IMR-90 (cell line): Measurements from ENCODE around the gene STXBP2. TPM values are rescaled to one million over a fixed set of nuclear protein-coding genes. Genes with fewer than 3 reads are reported as not detected.

Experiments used
- ATAC-seq: fragments of 200-7000 bp; cut with Tn5 transposase; 2 replicates; pipeline ENCODE4 v1.9.1; 2020; ENCODE audit warnings: low read depth, mild to moderate bottlenecking, moderate library complexity
- BruUV-seq: library from RNA; stranded (reverse); fragments of 400-500 nt; replicated peaks from 2 replicates; lab custom pipeline; 2021; lab: Mats Ljungman, UMichigan
- CTCF ChIA-PET: fragments of 300-600 bp; formaldehyde crosslinking; extraction: SDS; loops from one replicate; lab custom pipeline; 2021; ENCODE audit warnings: antibody characterized with exemption; lab: Yijun Ruan, JAX
- POLR2A ChIA-PET: fragments of 300-600 bp; sonication (Branson Sonifier 250); formaldehyde crosslinking; loops from one replicate; lab custom pipeline; 2022; ENCODE audit warnings: antibody characterized with exemption; ENCODE audit not compliant: unreplicated experiment; lab: Charles Lee
- DNase-seq: peaks from one replicate; pipeline ENCODE4 v3.0.0; 2013
- H2AFZ ChIP-seq: replicated peaks from 2 replicates; pipeline ENCODE3; 2013; ENCODE audit warnings: low read length, mild to moderate bottlenecking; ENCODE audit not compliant: poor library complexity
- H2AK5ac ChIP-seq: 2 replicates; pipeline ENCODE4 v1.6.1; 2013; ENCODE audit warnings: low read depth, low read length, inconsistent platforms
- H2AK9ac ChIP-seq: replicated peaks from 2 replicates; pipeline ENCODE3; 2013; ENCODE audit warnings: mild to moderate bottlenecking, low read depth, low read length, moderate library complexity; ENCODE audit not compliant: poor library complexity
- H2BK120ac ChIP-seq: 2 replicates; pipeline ENCODE4 v1.6.1; 2013; ENCODE audit warnings: low read depth, low read length, inconsistent platforms
- H2BK15ac ChIP-seq: 3 replicates; pipeline ENCODE4 v1.6.1; 2013; ENCODE audit warnings: low read depth, low read length, inconsistent platforms
- H2BK20ac ChIP-seq: 2 replicates; pipeline ENCODE4 v1.6.1; 2013; ENCODE audit warnings: low read depth, mild to moderate bottlenecking, inconsistent platforms, low read length, moderate library complexity
- H2BK5ac ChIP-seq: 2 replicates; pipeline ENCODE4 v1.6.1; 2013; ENCODE audit warnings: mild to moderate bottlenecking, low read depth, low read length, inconsistent platforms; ENCODE audit not compliant: poor library complexity, severe bottlenecking
- H3K14ac ChIP-seq: replicated peaks from 2 replicates; pipeline ENCODE4 v1.6.1; 2013; ENCODE audit warnings: low read depth, low read length, inconsistent platforms
- H3K18ac ChIP-seq: 2 replicates; pipeline ENCODE4 v1.6.1; 2013; ENCODE audit warnings: low read depth, low read length, control low read depth
- H3K23ac ChIP-seq: 2 replicates; pipeline ENCODE4 v1.6.1; 2013; ENCODE audit warnings: low read depth, low read length, inconsistent platforms
- H3K27ac ChIP-seq: 2 replicates; pipeline ENCODE4 v1.5.1; 2013; ENCODE audit warnings: mild to moderate bottlenecking, control low read depth, low read length; ENCODE audit not compliant: insufficient read depth
- H3K27me3 ChIP-seq: 2 replicates; pipeline ENCODE4 v1.6.1; 2013; ENCODE audit warnings: low read length; ENCODE audit not compliant: control insufficient read depth, insufficient read depth
- H3K36me3 ChIP-seq: 2 replicates; pipeline ENCODE4 v1.6.1; 2013; ENCODE audit warnings: low read length, mixed read lengths; ENCODE audit not compliant: control insufficient read depth, insufficient read depth
- H3K4ac ChIP-seq: 2 replicates; pipeline ENCODE4 v1.6.1; 2013; ENCODE audit warnings: low read depth, low read length, inconsistent platforms
- H3K4me1 ChIP-seq: 2 replicates; pipeline ENCODE4 v1.6.1; 2013; ENCODE audit warnings: low read length, mixed read lengths; ENCODE audit not compliant: control insufficient read depth, insufficient read depth
- H3K4me2 ChIP-seq: 2 replicates; pipeline ENCODE4 v1.6.1; 2013; ENCODE audit warnings: low read depth, mild to moderate bottlenecking, control low read depth, low read length, moderate library complexity
- H3K4me3 ChIP-seq: 2 replicates; pipeline ENCODE4 v1.5.1; 2013; ENCODE audit warnings: low read depth, mild to moderate bottlenecking, control low read depth, low read length, moderate library complexity; ENCODE audit not compliant: insufficient read depth
- H3K56ac ChIP-seq: 2 replicates; pipeline ENCODE4 v1.6.1; 2013; ENCODE audit warnings: low read length, inconsistent platforms; ENCODE audit not compliant: insufficient read depth; ENCODE audit errors: extremely low read depth
- H3K79me1 ChIP-seq, 2 experiments: 2 replicates each; pipeline ENCODE4 v1.6.1; 2013; ENCODE audit warnings: low read length in 2 of 2, inconsistent platforms in 1 of 2, low read depth in 1 of 2
- H3K9ac ChIP-seq: 2 replicates; pipeline ENCODE4 v1.6.1; 2013; ENCODE audit warnings: low read depth, low read length, control low read depth
- H3K9me1 ChIP-seq: 2 replicates; pipeline ENCODE4 v1.6.1; 2013; ENCODE audit warnings: low read length, inconsistent platforms; ENCODE audit not compliant: insufficient read depth
- H3K9me3 ChIP-seq: 2 replicates; pipeline ENCODE4 v1.6.1; 2013; ENCODE audit warnings: low read length; ENCODE audit not compliant: control insufficient read depth, insufficient read depth
- H4K20me1 ChIP-seq: 2 replicates; pipeline ENCODE4 v1.6.1; 2013; ENCODE audit warnings: low read length, inconsistent platforms; ENCODE audit not compliant: insufficient read depth
- H4K5ac ChIP-seq: 2 replicates; pipeline ENCODE4 v1.6.1; 2013; ENCODE audit warnings: mild to moderate bottlenecking, low read depth, low read length, control low read depth
- H4K8ac ChIP-seq, 2 experiments: 2 replicates each; pipeline ENCODE4 v1.6.1; 2013; ENCODE audit warnings: low read depth in 2 of 2, low read length in 2 of 2, control low read depth in 1 of 2, inconsistent platforms in 1 of 2
- H4K91ac ChIP-seq: 2 replicates; pipeline ENCODE4 v1.6.1; 2013; ENCODE audit warnings: low read depth, low read length, inconsistent platforms; ENCODE audit not compliant: insufficient read depth
- BHLHE40 ChIP-seq: fragments of 150-350 bp; IDR thresholded peaks from 2 replicates; pipeline ENCODE4 v1.6.1; 2016; ENCODE audit warnings: mild to moderate bottlenecking, low read depth, low read length
- CEBPB ChIP-seq: IDR thresholded peaks from 2 replicates; pipeline ENCODE4 v1.6.1; 2012; ENCODE audit warnings: low read depth, low read length, improper control_type of control experiment
- CHD1 ChIP-seq: IDR thresholded peaks from 2 replicates; pipeline ENCODE4 v1.6.1; 2012; ENCODE audit warnings: low read depth, low read length, improper control_type of control experiment
- CTCF ChIP-seq: conservative IDR thresholded peaks from 2 replicates; pipeline ENCODE4 v1.5.1; 2012; ENCODE audit warnings: mild to moderate bottlenecking, low read depth, low read length, improper control_type of control experiment
- ELK1 ChIP-seq: fragments of 150-350 bp; IDR thresholded peaks from 2 replicates; pipeline ENCODE4 v1.6.1; 2016; ENCODE audit warnings: low read depth, mild to moderate bottlenecking, low read length, moderate library complexity, borderline replicate concordance
- FOS ChIP-seq: fragments of 150-350 bp; IDR thresholded peaks from 2 replicates; pipeline ENCODE4 v1.6.1; 2016; ENCODE audit warnings: low read depth, low read length
- MAFK ChIP-seq: IDR thresholded peaks from 2 replicates; pipeline ENCODE4 v1.6.1; 2012; ENCODE audit warnings: low read depth, low read length, improper control_type of control experiment
- MAZ ChIP-seq: IDR thresholded peaks from 2 replicates; pipeline ENCODE4 v1.6.1; 2012; ENCODE audit warnings: low read depth, mild to moderate bottlenecking, low read length, improper control_type of control experiment, moderate library complexity, borderline replicate concordance
- MXI1 ChIP-seq: IDR thresholded peaks from 2 replicates; pipeline ENCODE4 v1.6.1; 2012; ENCODE audit warnings: low read depth, mild to moderate bottlenecking, low read length, moderate library complexity, borderline replicate concordance
- NFE2L2 ChIP-seq: fragments of 150-350 bp; IDR thresholded peaks from 2 replicates; pipeline ENCODE4 v1.6.1; 2016; ENCODE audit warnings: low read depth, mild to moderate bottlenecking, low read length
- POLR2A ChIP-seq: IDR thresholded peaks from 2 replicates; pipeline ENCODE4 v1.6.1; 2012; ENCODE audit warnings: mild to moderate bottlenecking, low read depth, low read length
- RAD21 ChIP-seq: IDR thresholded peaks from 2 replicates; pipeline ENCODE4 v1.6.1; 2012; ENCODE audit warnings: low read length, improper control_type of control experiment
- RCOR1 ChIP-seq: IDR thresholded peaks from 2 replicates; pipeline ENCODE4 v1.6.1; 2012; ENCODE audit warnings: mild to moderate bottlenecking, low read length, improper control_type of control experiment; ENCODE audit not compliant: insufficient replicate concordance
- RFX5 ChIP-seq: IDR thresholded peaks from 2 replicates; pipeline ENCODE4 v1.8.0; 2012; ENCODE audit warnings: low read depth, mild to moderate bottlenecking, low read length, moderate library complexity
- SMC3 ChIP-seq: fragments of 150-350 bp; IDR thresholded peaks from 2 replicates; pipeline ENCODE4 v1.6.1; 2016; ENCODE audit warnings: low read depth, mild to moderate bottlenecking, antibody characterized with exemption, low read length, moderate library complexity
- USF2 ChIP-seq: fragments of 150-350 bp; IDR thresholded peaks from 2 replicates; pipeline ENCODE4 v1.6.1; 2017; ENCODE audit warnings: mild to moderate bottlenecking, antibody characterized with exemption, low read length, low read depth
- WGBS, 2 experiments: methylation state at CpG; one replicate each; pipeline versions ENCODE4 v1.1.5 to v1.1.7; 2013; ENCODE audit warnings: missing lambda C conversion rate in 2 of 2; ENCODE audit not compliant: insufficient read length in 1 of 2; ENCODE audit errors: extremely low coverage in 2 of 2; 5-methylcytosine and 5-hydroxymethylcytosine counted together
- dilution Hi-C: fragments of 300-500 bp; cut with HindIII; formaldehyde crosslinking; loops from one replicate; pipeline ENCODE4 v1.14.3; 2018; ENCODE audit warnings: low sequenced_read_pairs; ENCODE audit not compliant: unreplicated experiment
- in situ Hi-C: fragments of 300-500 bp; cut with MboI; formaldehyde crosslinking; loops from 3 replicates; pipeline ENCODE4 v1.14.3; 2019; ENCODE audit warnings: low sequenced_read_pairs, inconsistent platforms, mixed read lengths
- intact Hi-C: fragments of 100-400 bp; cut with micrococcal nuclease; formaldehyde crosslinking; loops from 2 replicates; pipeline ENCODE4 v1.10.0; 2022
- polyA plus RNA-seq, 3 experiments: library from polyadenylated mRNA; depleted of rRNA; stranded (reverse); fragments of >200 nt; gene quantifications; 2 replicates each; pipeline ENCODE4 v1.2.3, GENCODE V29; 2012; ENCODE audit warnings: low replicate concordance in 1 of 3
- total RNA-seq: library from RNA; depleted of rRNA; stranded (reverse); fragments of >200 nt; gene quantifications from 2 replicates; pipeline ENCODE4 v1.2.3, GENCODE V29; 2012

Gene STXBP2
- total and polyA plus RNA-seq, 2 of the 4 experiments (the other 2 are of a cell fraction): 3.9 to 12.6 TPM

GRCh38 chr19:7635670-7636069, 1.2 kb upstream of the STXBP2 start:
- H3K4me1 ChIP-seq: no peaks in the 10 kb centered on the region
- no peak overlapping the region for H2AK5ac ChIP-seq
- peaks cover 4% of the 10 kb centered on the region; the same call in 1 of the 2 replicates for H3K36me3 ChIP-seq
- no peak overlapping the region for H2AK9ac ChIP-seq
- no peak overlapping the region for H2BK5ac ChIP-seq
- no peak overlapping the region for H3K4ac ChIP-seq
- intact Hi-C loops: no loop called here
- in situ Hi-C loops: no loop called here
- peaks cover 5% of the 10 kb centered on the region; the same call in 1 of the 2 replicates for H4K20me1 ChIP-seq
- no peak overlapping the region for H3K56ac ChIP-seq
- H4K8ac ChIP-seq: no peak overlapping the region
- WGBS, 2 experiments: no CpG with 5 or more reads among the region's 6 CpGs
- H3K27ac ChIP-seq: no peak overlapping the region
- H3K4me3 ChIP-seq: no peak overlapping the region
- H2BK15ac ChIP-seq: no peak overlapping the region
- no peak for TF ChIP-seq RFX5
- no peak for TF ChIP-seq USF2
- TF ChIP-seq MAZ: no peak
- no peak for TF ChIP-seq RCOR1
- TF ChIP-seq CHD1: no peak
- TF ChIP-seq BHLHE40: no peak
- no peak for TF ChIP-seq POLR2A
- no peak for TF ChIP-seq FOS
- TF ChIP-seq MAFK: no peak
- TF ChIP-seq RAD21: no peak
- TF ChIP-seq SMC3: no peak
- no peak for TF ChIP-seq NFE2L2
- no peak for TF ChIP-seq ELK1
- no peak for TF ChIP-seq CTCF
- TF ChIP-seq MXI1: no peak
- TF ChIP-seq CEBPB: no peak
- peaks cover 12% of the 10 kb centered on the region for H3K9me1 ChIP-seq
- no peak overlapping the region for H2AFZ ChIP-seq
- no peak overlapping the region for H4K91ac ChIP-seq
- no peak overlapping the region for H3K14ac ChIP-seq
- H3K4me2 ChIP-seq: no peak overlapping the region
- ATAC-seq (no peak), DNase-seq (no peak)
- no peak overlapping the region for H4K5ac ChIP-seq
- dilution Hi-C loops: no loop called here
- H3K9ac ChIP-seq: no peak overlapping the region
- ChIA-PET POLR2A (no interaction called here), CTCF (interaction anchor here (1.1 kb wide), 1 partner anchor 67 kb away, joined by 4 read pairs; no protein-coding TSS in a partner anchor)
- peaks cover 0 to 4% of the 10 kb centered on the region in 2 experiments; a peak in 2 of 4 replicates for H3K79me1 ChIP-seq
- H3K18ac ChIP-seq: no peak overlapping the region
- H3K23ac ChIP-seq: no peak overlapping the region
- H3K9me3 ChIP-seq: no peaks in the 10 kb centered on the region
- no TSS peak for BruUV-seq
- H2BK20ac ChIP-seq: no peak overlapping the region
- H3K27me3 ChIP-seq: peaks cover 14% of the 10 kb centered on the region; the same call in 1 of the 2 replicates
- no peak overlapping the region for H2BK120ac ChIP-seq
